Stimulated activated CD4-positive, alpha-beta T cell treated with anti-CD3 and anti-CD28 coated beads, TNF-alpha, amount 100 ng/mL, for 48 hours (primary cell): ENCODE results near the gene KAT6B.
A peak's percentile ranks its signal among the peaks of the same experiment; 100 is the strongest.

ENCODE experiments used
- DNase-seq, 3 donors: peaks; one replicate each; pipeline ENCODE4 v3.0.0-alpha.2; 2020; ENCODE audit warnings: low read depth in 3 of 3

The KAT6B gene

GRCh38 chr10:75013522-75013921 lies 187.1 kb downstream of the KAT6B start:
- DNase-seq: no peak

GRCh38 chr10:75014516-75015230 lies 188.3 kb downstream of the KAT6B start:
- no peak for DNase-seq

- no peak for DNase-seq
Observed at GRCh38 chr10:75015442-75015841, 189.0 kb downstream of the KAT6B start.

GRCh38 chr10:75016325-75016724 lies 189.9 kb downstream of the KAT6B start:
- DNase-seq: no peak

- no peak for DNase-seq
Observed at GRCh38 chr10:75018251-75018650, 191.9 kb downstream of the KAT6B start.

GRCh38 chr10:75018686-75019307 lies 192.4 kb downstream of the KAT6B start:
- DNase-seq: no peak

- DNase-seq: no peak
Observed at GRCh38 chr10:75019370-75019769, 193.0 kb downstream of the KAT6B start.

GRCh38 chr10:75020168-75020567 lies 193.8 kb downstream of the KAT6B start:
- DNase-seq: no peak

GRCh38 chr10:75021379-75022249 lies 195.2 kb downstream of the KAT6B start:
- no peak for DNase-seq

GRCh38 chr10:75023074-75023473 lies 196.7 kb downstream of the KAT6B start:
- DNase-seq: no peak

GRCh38 chr10:75024971-75025523 lies 198.6 kb downstream of the KAT6B start:
- DNase-seq: no peak

GRCh38 chr10:75028049-75028448 lies 201.6 kb downstream of the KAT6B start:
- DNase-seq: no peak

GRCh38 chr10:75028748-75029147 lies 202.3 kb downstream of the KAT6B start:
- DNase-seq: no peak

GRCh38 chr10:75029420-75029819 lies 203.0 kb downstream of the KAT6B start:
- no peak for DNase-seq

GRCh38 chr10:75029857-75030256 lies 203.5 kb downstream of the KAT6B start:
- no peak for DNase-seq

GRCh38 chr10:75030371-75030770 lies 204.0 kb downstream of the KAT6B start:
- no peak for DNase-seq

GRCh38 chr10:75032119-75032518 lies 205.7 kb downstream of the KAT6B start:
- DNase-seq: no peak

GRCh38 chr10:75032813-75033212 lies 206.4 kb downstream of the KAT6B start:
- no peak for DNase-seq

- no peak for DNase-seq
Observed at GRCh38 chr10:75033399-75034130, 207.2 kb downstream of the KAT6B start.

- peak; percentile 30 to 45 (median 38) for DNase-seq
Observed at GRCh38 chr10:75034131-75034512, 207.7 kb downstream of the KAT6B start.

GRCh38 chr10:75034714-75035258 lies 208.4 kb downstream of the KAT6B start:
- DNase-seq: no peak
